Endothelial cell of umbilical vein (primary cell): ENCODE measurements around the gene SLC12A1. TPM values are rescaled to one million over a fixed set of nuclear protein-coding genes. Genes with fewer than 3 reads are reported as not detected.

Experiments used
- BruUV-seq: library from RNA; stranded (reverse); fragments of 400-500 nt; replicated peaks from 2 replicates; lab custom pipeline; 2021; lab: Mats Ljungman, UMichigan
- CTCF ChIA-PET: fragments of 300-600, 350-600 bp; sonication (Branson Sonifier 250); formaldehyde crosslinking; loops from one replicate; lab custom pipeline; 2021; ENCODE audit warnings: antibody characterized with exemption, inconsistent platforms; lab: Charles Lee
- POLR2A ChIA-PET: fragments of 300-600, 350-600 bp; sonication (Branson Sonifier 250); formaldehyde crosslinking; loops from one replicate; lab custom pipeline; 2021; ENCODE audit warnings: antibody characterized with exemption, inconsistent platforms; lab: Charles Lee
- DNase-seq: peaks from one replicate; pipeline ENCODE4 v3.0.0-alpha.2; 2011; ENCODE audit warnings: low read depth, low spot score
- FAIRE-seq: peaks from 2 replicates; lab custom pipeline; 2011; peaks lifted over from hg19 to GRCh38; lab: Jason Lieb, UNC
- H2AFZ ChIP-seq: 2 replicates; pipeline ENCODE4 v1.6.0; 2012; ENCODE audit warnings: low read depth, low read length, control low read depth, inconsistent platforms
- H3K27ac ChIP-seq: 2 replicates; pipeline ENCODE4 v1.5.1; 2011; ENCODE audit warnings: low read depth, mild to moderate bottlenecking, control low read depth, low read length, moderate library complexity; ENCODE audit not compliant: insufficient read depth
- H3K27me3 ChIP-seq, 2 experiments: 2 replicates each; pipeline versions ENCODE4 v1.6.0 to v1.6.1; 2011; ENCODE audit warnings: low read length in 2 of 2, mixed read lengths in 1 of 2; ENCODE audit not compliant: control insufficient read depth in 2 of 2, insufficient read depth in 2 of 2
- H3K36me3 ChIP-seq, 2 experiments: 2 replicates in 1 of 2; 3 replicates in 1 of 2; pipeline ENCODE4 v1.5.1; 2011; ENCODE audit warnings: low read length in 2 of 2, mild to moderate bottlenecking in 1 of 2, moderate library complexity in 1 of 2; ENCODE audit not compliant: control insufficient read depth in 2 of 2, insufficient read depth in 2 of 2; ENCODE audit errors: extremely low read depth in 1 of 2
- H3K4me1 ChIP-seq: 3 replicates; pipeline ENCODE4 v1.5.1; 2011; ENCODE audit warnings: mild to moderate bottlenecking, low read length; ENCODE audit not compliant: control insufficient read depth, insufficient read depth; ENCODE audit errors: extremely low read depth
- H3K4me2 ChIP-seq: 2 replicates; pipeline ENCODE4 v1.6.1; 2011; ENCODE audit warnings: low read length, control low read depth, mixed read lengths; ENCODE audit not compliant: insufficient read depth
- H3K4me3 ChIP-seq, 3 experiments: fragments of 200-600 bp in 1 of 3; sonication (generic), shearing (Covaris generic) in 1 of 3; replicated peaks in 1 of 3; 2 replicates each; pipeline ENCODE4 v1.5.1; 2011 to 2016; ENCODE audit warnings: control low read depth in 3 of 3, low read length in 3 of 3, mild to moderate bottlenecking in 2 of 3, inconsistent platforms in 1 of 3, low read depth in 1 of 3, moderate library complexity in 1 of 3; ENCODE audit not compliant: insufficient read depth in 1 of 3
- H3K79me2 ChIP-seq: 2 replicates; pipeline ENCODE4 v1.6.0; 2012; ENCODE audit warnings: low read length, inconsistent platforms; ENCODE audit not compliant: control insufficient read depth, insufficient read depth
- H3K9ac ChIP-seq: replicated peaks from 2 replicates; pipeline ENCODE3; 2011; ENCODE audit warnings: low read length, control low read depth; ENCODE audit not compliant: insufficient read depth; ENCODE audit errors: extremely low read depth
- H3K9me1 ChIP-seq: replicated peaks from 3 replicates; pipeline ENCODE4 v1.6.0; 2011; ENCODE audit warnings: mild to moderate bottlenecking, low read length; ENCODE audit not compliant: control insufficient read depth, insufficient read depth; ENCODE audit errors: extremely low read depth
- H3K9me3 ChIP-seq: replicated peaks from 2 replicates; pipeline ENCODE4 v1.5.1; 2012; ENCODE audit warnings: low read length, inconsistent platforms; ENCODE audit not compliant: control insufficient read depth, insufficient read depth
- H4K20me1 ChIP-seq: replicated peaks from 2 replicates; pipeline ENCODE3; 2011; ENCODE audit warnings: mild to moderate bottlenecking, low read length; ENCODE audit not compliant: control insufficient read depth, insufficient read depth; ENCODE audit errors: extremely low read depth
- EZH2 ChIP-seq: IDR thresholded peaks from 2 replicates; pipeline ENCODE4 v1.6.1; 2012; ENCODE audit warnings: borderline replicate concordance, low read depth, mild to moderate bottlenecking, moderate library complexity, low read length, inconsistent platforms; ENCODE audit not compliant: severe bottlenecking
- JUN ChIP-seq: IDR thresholded peaks from 2 replicates; pipeline ENCODE4 v1.6.1; 2011; ENCODE audit warnings: borderline replicate concordance, low read depth; ENCODE audit not compliant: insufficient read length, insufficient read depth
- MYC ChIP-seq: IDR thresholded peaks from one replicate; pipeline ENCODE4 v1.6.1; 2011; ENCODE audit warnings: mild to moderate bottlenecking, low read depth, low read length
- POLR2A ChIP-seq: IDR thresholded peaks from 2 replicates; pipeline ENCODE4 v1.6.1; 2012; ENCODE audit warnings: low read depth, mild to moderate bottlenecking, control low read depth, low read length
- dilution Hi-C: fragments of 300-500 bp; cut with MboI; formaldehyde crosslinking; loops from one replicate; pipeline ENCODE4 v1.15.0; 2019; ENCODE audit warnings: low sequenced_read_pairs; ENCODE audit not compliant: extremely low pct_ligation_motif_present
- intact Hi-C: fragments of 100-400 bp; cut with micrococcal nuclease; formaldehyde crosslinking; loops from one replicate; pipeline ENCODE4 v1.10.0; 2022
- polyA plus RNA-seq, 4 experiments: library from polyadenylated mRNA; depleted of rRNA in 3 of 4; stranded (reverse) in 3 of 4; unstranded in 1 of 4; fragments of >200 nt; gene quantifications; 2 replicates each; pipeline versions ENCODE4 v1.2.1 to v1.2.3, GENCODE V29; 2011 to 2012; ENCODE audit warnings: missing spikeins in 1 of 4
- small RNA-seq: library from RNA; depleted of rRNA; stranded (forward); fragments of <200 nt; gene quantifications from one replicate; pipeline ENCODE3, GENCODE V24; 2012; ENCODE audit warnings: low replicate concordance, low read depth; ENCODE audit not compliant: insufficient read depth, insufficient read length
- total RNA-seq: library from RNA; stranded (reverse); gene quantifications from 2 replicates; pipeline ENCODE4 v1.2.3, GENCODE V29; 2021
- TF ChIP-seq, protein P1 (sequence below), 2 donors: IDR thresholded peaks; 1 replicate in 1 of 2; 2 replicates in 1 of 2; pipeline ENCODE4 v1.5.1; 2011; ENCODE audit warnings: low read length in 2 of 2, mild to moderate bottlenecking in 2 of 2, moderate library complexity in 2 of 2, control low read depth in 1 of 2, inconsistent platforms in 1 of 2, low read depth in 1 of 2; ENCODE audit not compliant: insufficient read depth in 1 of 2; ENCODE audit errors: extremely low read depth in 1 of 2
- TF ChIP-seq, protein P2 (sequence below): IDR thresholded peaks from 2 replicates; pipeline ENCODE4 v1.6.1; 2011; ENCODE audit not compliant: insufficient read depth, insufficient read length

The SLC12A1 gene
- total and polyA plus RNA-seq, 2 donors (not counting 3 experiments of a cell fraction or from before 2014, with no cell fraction given): not detected

DNA sequence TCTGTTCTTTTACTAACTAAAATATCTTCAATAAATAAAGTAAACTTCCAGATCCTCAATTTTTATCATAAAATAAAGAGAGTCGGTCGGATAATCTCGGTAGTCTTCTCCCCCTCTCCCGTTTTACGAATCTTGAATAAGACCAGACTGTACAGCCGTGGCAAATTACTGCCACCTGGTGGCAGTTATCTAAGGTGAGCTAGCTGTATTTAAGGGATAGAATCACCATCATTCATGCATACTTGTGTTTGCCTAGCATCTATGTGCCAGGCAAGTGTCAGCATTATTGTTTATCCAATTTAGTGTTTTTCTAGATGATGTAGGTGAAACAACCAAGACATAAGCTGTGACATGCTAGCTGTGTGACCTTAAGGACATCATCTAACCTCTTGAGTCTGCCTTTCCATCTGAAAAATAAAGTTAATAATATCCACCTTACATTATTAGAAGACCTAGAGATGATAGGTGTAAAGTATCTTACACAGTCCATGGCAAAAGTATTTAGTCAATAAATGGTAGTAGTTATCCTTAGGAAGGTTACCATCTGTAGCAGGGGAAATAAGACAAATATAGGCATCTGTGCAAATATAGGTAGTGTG, 146.5 kb downstream of the SLC12A1 start:
- Histone ChIP-seq H3K9me1 (no peaks in the 10 kb centered on the region), H3K4me1 (no peaks in the 10 kb centered on the region), H3K27ac (no peak overlapping the region), H3K79me2 (no peaks in the 10 kb centered on the region), H3K9ac (no peak overlapping the region), H3K4me2 (peak overlapping the region; percentile 61), H3K9me3 (no peaks in the 10 kb centered on the region), H3K4me3 (no peak overlapping the region), H4K20me1 (no peaks in the 10 kb centered on the region), H3K36me3 (no peaks in the 10 kb centered on the region), H2AFZ (no peak overlapping the region), H3K27me3 (no peaks in the 10 kb centered on the region)
- peak; percentile 86 for FAIRE-seq
- BruUV-seq: no TSS peak
- dilution Hi-C loops: no loop called here
- peak; percentile 67 for DNase-seq
- intact Hi-C loops: loop anchor here (1.0 to 10.0 kb wide), 3 partner anchors 692 to 1168 kb away; partner anchors contain the start of gene SECISBP2L
- TF ChIP-seq, protein P1, sequence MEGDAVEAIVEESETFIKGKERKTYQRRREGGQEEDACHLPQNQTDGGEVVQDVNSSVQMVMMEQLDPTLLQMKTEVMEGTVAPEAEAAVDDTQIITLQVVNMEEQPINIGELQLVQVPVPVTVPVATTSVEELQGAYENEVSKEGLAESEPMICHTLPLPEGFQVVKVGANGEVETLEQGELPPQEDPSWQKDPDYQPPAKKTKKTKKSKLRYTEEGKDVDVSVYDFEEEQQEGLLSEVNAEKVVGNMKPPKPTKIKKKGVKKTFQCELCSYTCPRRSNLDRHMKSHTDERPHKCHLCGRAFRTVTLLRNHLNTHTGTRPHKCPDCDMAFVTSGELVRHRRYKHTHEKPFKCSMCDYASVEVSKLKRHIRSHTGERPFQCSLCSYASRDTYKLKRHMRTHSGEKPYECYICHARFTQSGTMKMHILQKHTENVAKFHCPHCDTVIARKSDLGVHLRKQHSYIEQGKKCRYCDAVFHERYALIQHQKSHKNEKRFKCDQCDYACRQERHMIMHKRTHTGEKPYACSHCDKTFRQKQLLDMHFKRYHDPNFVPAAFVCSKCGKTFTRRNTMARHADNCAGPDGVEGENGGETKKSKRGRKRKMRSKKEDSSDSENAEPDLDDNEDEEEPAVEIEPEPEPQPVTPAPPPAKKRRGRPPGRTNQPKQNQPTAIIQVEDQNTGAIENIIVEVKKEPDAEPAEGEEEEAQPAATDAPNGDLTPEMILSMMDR (IDR thresholded peaks at IDR 0.05; ENCODE audit: extremely low read depth in 1 of 2, insufficient read depth in 1 of 2, low read depth in 1 of 2, low read length in 2 of 2): peak; percentile 68 to 69
- TF ChIP-seq MYC (no peak), EZH2 (no peak), JUN (no peak), POLR2A (no peak)
- TF ChIP-seq, protein P2, sequence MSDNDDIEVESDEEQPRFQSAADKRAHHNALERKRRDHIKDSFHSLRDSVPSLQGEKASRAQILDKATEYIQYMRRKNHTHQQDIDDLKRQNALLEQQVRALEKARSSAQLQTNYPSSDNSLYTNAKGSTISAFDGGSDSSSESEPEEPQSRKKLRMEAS: no peak
- ChIA-PET POLR2A (no interaction called here), CTCF (interaction anchor here (0.6 to 3.3 kb wide), 26 partner anchors 12 to 1793 kb away, joined by 3 to 32 read pairs (median 4); partner anchors contain the start of gene CEP152)

Small RNA genes within 50 kb of the gene (small RNA-seq; reads per million reads assigned to genes)
- not detected for gene RF00019

Other genes with a start within 250 kb of the SLC12A1 start
- not detected in 2 replicates for gene SLC24A5, start 85.3 kb upstream of the SLC12A1 start, total RNA-seq
- gene SLC24A5, start 85.3 kb upstream of the SLC12A1 start, polyA plus RNA-seq: not detected in 2 replicates
- 54.8 and 62.5 TPM in 2 replicates for gene MYEF2, start 28.0 kb upstream of the SLC12A1 start, total RNA-seq
- 9.4 and 11.6 TPM in 2 replicates for gene MYEF2, start 28.0 kb upstream of the SLC12A1 start, polyA plus RNA-seq
- gene CTXN2, start 14.6 kb upstream of the SLC12A1 start, total RNA-seq: 0.14 TPM in 1 of 2 replicates, not detected in the other
- 0.01 TPM in 1 of 2 replicates, not detected in the other for gene CTXN2, start 14.6 kb upstream of the SLC12A1 start, polyA plus RNA-seq
- gene DUT, start 125.1 kb downstream of the SLC12A1 start, total RNA-seq: 127 and 135 TPM in 2 replicates
- 48.1 and 59.9 TPM in 2 replicates for gene DUT, start 125.1 kb downstream of the SLC12A1 start, polyA plus RNA-seq